NCI-H446 treated with DMSO at 0.1 percent for 48 hours (cell line): ENCODE results near the gene CTBP2.
"Not testable (repeated sequence)": the region's sequence is repeated elsewhere in the genome, so short reads cannot be mapped to it uniquely, and the experiment has no call there.

ENCODE experiments used
- DNase-seq: peaks from one replicate; lab custom pipeline; 2025; lab: John Stamatoyannopoulos, UW

The CTBP2 gene

DNA sequence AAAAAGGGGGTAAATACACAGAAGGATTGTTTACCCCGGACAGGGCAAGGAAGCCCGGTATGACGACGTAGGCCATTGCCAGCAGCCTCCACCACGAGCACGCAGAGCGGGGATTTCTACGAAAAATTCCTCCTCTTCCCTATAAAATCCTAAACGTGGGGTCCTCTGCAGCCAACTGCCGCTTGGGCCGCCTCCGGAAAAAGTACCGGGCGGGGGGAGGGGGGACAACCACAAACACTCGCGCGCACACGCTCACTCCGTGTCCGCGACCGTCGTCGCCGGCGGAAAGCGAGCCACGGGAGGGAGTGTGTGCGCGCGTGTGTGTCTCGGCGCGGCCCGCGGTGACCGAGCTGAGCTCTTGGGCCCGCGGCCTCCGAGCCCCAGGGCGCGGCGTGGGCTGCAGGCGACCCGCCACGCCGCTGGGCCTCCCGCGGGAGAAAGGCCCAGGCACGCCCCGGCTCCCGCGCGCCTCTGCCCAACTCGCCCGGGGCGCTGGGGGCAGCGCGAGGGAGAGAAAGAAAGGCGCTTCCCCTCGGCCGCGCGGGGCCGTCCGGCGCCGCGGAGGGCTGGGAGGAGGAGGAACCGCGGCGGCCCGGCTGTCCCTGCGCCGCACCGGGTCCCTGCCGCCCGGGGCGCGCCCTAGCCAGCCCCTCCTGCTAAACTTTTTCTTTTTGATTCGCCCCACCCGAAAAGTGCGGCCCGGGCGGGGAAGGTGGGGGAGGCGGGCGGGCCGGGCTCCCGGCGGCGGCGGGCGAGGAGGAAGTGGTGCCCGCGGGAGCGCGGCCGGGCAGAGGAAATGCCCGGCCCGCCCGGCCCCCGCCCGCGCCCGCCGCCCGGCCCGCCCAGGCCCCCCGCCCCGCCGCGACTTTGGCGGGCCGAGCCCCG is 1.5 kb downstream of the CTBP2 start:
- no peak for DNase-seq

DNA sequence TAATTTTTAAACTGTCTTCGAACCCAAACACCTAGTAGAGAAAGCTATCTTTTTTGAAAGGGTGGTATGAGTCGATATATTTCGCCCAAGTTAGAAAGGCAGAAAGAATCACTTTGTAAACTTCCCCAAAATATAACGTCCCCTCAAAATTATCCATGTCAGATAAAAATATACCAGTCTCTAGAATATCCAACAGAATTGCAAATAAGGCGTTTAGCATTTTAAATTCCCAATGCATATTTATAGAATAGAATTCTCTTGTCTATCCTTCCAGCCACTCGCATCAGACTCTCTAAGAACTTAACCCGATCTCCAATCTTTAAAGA is 2.1 kb downstream of the CTBP2 start:
- DNase-seq: no peak

DNA sequence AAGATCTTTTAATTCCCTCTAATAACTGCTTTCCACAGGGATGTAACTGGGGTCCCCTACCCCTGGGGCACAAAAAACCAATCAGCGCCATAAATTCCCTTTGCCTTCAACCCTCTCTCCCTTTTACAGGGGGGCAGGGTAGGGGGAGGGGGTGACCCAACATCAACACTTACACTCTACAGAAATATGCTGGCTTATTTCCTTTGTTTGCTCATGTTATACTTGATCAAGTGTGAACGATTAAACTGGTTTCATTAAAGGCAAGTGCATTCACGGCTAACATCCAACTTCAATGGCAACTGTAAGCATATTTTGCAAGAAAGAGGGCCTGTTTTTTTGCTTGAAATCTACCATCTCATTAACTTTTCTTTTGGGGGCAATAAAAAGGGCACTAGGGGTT is 2.9 kb downstream of the CTBP2 start:
- no peak for DNase-seq

DNA sequence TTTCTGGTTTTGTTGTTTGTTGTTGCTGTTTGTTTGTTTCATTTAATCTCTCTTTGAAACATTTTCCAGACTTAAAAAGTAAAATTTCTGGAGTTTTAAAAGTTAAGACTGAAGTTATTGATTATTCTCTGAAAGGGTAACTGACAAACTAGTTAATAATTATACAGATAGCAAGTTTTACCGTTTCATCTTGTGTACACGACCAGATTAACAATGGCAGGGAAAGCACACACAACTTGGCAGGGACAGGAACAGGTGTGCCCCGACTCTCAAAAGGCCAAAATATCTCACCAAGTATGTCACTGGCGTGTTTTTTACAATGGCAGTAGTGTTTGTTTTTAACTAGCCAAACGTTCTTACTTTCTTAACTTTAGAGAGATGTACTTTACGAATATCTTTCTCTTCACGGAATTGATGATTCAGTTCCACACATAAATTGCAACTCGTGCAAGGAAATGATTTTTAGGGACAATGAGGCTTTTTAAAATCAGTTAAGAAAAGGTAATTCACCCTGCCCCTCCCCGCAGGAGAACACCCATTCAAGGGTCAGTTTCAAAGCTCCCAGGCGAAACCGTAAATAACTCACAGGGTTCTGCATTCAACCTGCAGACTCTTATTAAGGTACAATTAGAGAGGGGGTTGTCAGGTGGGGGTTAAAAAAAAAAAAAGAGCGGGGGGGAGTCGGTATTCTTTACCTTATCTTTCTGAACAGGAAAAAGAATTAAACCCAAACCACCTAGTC is 3.5 kb downstream of the CTBP2 start:
- DNase-seq: no peak

DNA sequence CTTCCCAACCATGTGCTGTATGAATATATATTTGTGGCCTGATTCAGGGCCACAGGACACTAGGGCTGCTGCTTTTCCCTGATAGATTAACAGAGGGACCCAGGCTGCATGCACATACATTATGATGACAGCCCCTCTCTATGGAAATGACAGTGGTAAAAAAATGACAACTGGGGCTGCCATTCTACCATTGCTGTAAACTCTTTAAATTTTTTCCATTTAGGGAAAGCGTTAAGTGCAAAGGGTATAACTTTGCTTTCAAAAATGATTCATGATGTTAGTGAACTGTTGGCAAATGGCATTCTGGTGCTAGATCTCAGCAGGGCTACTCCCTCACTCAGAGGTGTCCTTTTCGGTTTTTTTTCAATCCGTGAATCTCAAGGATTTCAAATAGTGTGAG is 4.2 kb downstream of the CTBP2 start:
- DNase-seq: no peak

DNA sequence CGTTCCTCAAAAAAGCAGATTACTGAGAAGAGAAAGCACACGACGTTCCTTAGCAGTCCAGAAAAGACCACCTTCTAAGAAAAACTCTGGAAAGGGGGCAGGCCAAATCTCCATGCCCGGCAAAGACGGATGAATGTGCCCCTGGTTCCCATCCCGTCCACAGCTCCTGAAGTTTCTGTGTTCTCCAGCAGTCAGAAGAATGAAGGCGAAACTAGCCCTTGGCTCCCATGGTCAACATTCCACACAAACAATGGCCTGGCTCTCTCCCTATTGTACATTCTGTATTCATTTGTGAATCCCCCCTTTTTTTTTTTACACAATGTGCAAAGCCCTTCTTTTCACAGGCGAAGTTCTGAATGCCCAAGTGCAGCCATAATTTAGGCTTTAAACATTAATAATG is 5.3 kb downstream of the CTBP2 start:
- no peak for DNase-seq

DNA sequence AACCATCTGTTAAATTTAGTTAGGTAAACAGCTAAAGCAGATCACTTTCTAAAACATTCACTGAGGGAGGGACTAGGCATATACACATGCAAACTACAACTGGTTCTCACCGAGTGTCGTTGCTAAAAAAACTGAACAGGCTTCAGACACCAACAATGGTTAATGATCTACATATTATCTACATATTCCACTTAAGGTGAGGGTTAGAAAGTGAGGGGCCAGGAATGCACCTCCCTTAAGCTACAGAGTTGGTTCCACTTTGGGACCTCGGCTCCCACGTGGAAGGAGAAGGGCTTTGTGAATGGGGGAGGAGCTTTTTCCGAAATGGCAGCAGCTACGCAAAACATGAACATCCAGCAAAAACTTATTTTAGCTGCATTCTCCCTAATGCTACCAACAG is 5.8 kb downstream of the CTBP2 start:
- DNase-seq: no peak

DNA sequence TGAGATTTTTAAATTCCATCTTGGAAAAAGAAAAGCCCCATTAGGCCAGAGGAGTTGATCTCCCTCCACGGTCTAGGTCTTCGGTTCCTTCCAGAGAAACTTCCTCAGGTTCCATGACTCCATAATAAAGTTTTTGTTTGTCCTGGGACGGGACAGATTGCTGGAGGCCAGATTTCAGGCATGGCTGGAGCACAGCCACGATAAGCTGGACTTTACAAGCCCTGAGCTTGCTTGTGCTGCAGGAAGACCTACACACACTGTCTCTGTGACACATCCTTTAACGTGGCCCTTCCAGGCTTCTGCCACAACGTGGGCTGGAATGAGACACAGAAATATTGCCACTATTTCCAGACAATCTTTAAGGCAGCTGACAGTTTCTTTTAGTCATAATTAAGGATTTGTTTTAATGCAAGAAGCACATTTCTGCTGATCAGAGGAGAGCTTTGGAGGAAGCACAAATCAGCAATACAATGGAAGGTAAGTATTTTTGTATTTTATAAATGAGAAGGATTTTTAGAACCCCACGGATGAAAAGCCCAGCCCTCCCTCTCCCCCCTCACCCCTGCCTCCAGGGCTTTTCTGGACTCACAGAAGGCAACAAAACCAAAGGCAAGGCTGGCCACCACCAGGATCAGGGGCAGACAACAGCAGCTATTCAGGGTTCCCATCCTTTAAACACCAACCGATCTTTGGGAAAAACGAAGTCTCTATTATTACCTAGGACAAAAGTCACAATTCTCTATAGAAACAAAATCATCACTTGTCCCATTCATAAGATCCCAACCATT is 6.5 kb downstream of the CTBP2 start:
- DNase-seq: no peak

DNA sequence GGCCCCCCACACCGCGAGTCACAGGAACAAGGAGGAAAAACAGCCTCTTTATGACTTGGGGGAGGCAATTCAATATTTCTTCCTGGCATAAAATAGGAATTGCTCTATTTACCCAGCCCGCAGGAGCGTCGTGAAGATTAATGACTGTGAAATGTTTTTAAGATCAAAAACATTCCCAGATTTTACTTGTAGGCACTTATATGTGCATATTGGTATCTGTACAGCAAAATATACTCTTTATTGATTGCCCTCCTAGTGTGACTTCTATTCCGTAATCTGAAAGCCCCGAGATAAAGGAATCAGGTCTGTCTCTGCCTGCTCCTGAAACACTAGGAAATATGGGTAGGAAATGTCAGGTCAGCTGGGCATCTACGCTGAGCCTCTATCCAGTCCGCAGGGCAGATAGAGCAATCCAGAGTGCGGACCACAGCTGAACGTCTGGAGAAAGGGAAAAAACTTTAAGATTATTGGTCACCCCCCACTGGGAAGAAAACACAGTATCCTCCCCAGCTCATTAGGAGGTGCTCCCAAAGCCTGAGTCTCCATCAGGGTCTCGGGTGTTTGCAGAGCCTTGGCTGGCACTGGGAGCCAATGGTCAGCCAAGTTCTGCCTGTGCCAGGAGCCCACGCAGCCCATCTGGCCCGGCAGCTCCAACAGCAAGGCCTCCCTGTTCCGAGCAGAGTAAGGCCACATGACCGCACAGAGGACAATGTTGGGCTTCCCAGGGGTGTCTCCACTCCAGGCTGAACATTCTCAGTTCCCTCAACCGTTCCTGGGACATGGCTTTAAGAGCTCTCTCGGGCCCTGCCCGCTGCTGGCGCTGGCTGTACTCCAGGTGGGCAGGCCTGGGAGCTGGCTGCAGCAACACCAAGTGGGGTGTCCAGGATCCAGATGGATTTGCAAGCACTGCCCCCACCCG is 7.7 kb downstream of the CTBP2 start:
- DNase-seq: no peak

DNA sequence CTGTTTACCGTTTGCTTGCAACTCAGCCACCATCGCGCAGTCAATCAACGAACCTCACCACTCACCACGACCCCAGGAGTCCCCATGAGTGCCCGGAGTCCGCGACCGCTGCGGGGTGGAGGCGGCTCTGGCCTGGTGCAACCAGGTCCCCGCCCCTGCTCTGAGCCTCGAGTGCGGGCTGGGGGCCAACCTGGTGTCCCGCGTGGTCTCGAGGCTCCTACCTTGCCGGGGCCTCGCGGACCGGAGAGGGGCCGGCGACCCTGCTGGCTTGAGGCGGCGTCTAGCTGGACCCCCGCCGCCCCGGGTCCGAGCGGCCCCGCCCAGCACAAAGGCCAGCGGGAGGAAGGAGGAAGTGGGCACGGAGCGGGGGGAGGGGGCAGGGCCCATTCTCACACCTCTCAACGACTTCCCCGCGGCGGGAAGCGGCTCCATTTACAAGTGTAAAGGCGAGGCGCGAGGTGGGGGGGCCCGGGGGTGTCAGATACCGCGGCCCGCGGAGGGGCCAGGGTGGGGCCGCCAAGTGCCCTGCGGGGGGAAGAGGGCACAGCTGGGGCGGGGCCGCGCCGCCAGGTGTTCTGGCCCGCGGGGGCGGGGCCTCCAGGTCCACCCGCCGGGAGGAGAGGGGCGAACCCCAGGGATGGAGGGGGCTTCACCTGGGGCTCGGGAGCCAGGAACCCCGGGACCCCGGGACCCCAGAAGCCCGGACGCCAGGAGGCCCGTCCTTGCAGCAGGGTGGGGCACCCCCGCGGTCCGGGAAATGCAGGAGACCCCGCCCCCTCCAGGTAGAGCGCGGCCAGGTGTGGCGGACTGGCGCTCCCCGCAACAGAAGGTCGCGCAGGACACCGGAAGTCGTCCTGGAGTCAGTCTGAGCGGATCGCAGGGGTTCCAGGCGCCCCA is 8.6 kb downstream of the CTBP2 start:
- DNase-seq: no peak

DNA sequence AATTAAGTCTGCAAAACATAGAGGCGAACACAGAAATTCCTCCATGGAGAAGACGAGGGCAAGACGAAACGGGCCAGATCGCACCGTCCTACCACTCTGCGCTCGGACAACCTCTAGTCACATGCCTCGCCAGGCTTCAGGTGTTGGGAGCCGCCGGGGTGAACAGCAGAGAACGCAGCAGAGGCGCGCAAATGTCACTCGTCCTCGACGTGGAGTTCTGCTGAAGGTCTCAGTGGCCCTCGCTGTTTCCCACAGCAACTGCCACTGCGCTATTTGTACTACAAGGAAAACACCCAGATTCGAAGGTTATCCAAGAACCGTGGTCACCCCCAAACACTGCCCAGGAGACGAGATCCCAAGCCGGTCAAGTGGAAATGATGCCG is 9.2 kb downstream of the CTBP2 start:
- DNase-seq: no peak

DNA sequence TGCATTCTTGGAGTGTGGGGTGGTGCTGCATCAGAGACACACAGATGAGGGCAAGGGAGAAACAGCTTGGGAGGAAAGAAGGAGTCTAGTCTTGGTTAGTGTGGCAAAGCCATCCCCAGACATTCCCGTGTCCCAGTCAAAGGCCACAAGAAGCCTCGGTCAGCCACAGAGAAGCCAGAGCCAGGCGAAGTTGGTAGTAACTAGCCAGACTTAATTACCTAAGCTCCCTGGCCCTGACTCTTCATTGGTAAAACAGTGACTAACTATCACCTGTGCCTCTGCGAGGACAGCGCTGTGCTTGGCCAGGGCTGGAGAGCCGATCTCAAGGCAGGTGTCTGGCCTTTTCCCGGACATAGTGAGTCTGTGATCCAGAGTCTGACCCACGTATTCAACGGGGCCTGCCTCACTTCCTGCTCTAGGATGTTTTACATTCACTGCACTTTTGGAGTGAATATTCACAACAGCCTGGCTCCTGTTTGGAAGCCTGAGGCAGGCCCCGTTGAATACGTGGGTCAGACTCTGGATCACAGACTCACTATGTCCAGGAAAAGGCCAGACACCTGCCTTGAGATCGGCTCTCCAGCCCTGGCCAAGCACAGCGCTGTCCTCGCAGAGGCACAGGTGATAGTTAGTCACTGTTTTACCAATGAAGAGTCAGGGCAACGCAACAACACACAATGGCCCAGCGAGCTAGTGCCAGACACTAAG is 9.8 kb downstream of the CTBP2 start:
- DNase-seq: not testable (repeated sequence)

DNA sequence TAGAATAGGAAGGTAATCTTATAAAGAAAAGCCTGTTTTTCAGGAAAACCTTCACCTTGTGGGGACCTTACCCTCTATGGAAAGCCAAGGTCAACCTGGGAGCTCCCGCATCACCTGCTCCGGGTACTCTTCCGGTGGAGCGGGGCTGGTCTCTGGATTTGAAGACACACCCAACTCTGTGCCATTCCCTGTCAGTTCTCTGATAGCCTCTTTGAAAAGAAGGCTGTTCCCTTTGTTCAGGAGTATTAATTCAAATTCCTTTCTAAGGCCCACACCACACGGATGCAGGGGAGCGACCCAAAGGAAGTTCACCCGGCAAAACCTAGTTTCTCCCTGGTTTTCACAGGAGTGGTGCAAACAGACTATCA is 10.7 kb downstream of the CTBP2 start:
- DNase-seq: no peak

DNA sequence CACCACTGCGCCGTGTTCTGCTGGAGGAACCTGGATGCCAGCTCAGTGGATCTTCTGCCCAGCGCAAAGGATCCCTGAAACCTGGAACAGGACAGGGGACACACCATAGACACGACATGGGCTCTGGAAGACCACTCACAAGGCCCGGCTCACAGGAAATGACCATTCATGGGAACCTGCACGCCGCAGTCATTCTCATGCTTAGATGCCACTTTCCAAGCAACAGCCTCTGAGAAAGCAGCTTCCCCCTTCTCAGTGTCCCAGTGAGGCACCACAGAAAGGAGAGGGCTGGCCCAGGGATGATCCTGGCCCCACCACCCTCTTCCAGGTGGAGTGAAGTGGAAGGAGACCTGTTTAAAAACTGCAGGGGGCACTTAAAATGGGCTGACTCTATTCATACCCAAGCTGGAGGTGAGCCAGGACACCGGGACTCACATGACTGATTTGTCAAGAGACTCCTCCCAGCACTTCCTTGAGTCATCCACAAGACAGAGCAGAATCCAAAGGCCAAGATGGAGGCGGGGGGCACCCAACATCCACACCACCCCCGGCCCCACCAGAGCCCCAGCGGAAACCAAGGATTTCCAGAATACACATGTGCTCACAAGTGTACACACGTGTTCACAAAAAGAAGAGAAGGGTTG is 11.2 kb downstream of the CTBP2 start:
- DNase-seq: no peak

DNA sequence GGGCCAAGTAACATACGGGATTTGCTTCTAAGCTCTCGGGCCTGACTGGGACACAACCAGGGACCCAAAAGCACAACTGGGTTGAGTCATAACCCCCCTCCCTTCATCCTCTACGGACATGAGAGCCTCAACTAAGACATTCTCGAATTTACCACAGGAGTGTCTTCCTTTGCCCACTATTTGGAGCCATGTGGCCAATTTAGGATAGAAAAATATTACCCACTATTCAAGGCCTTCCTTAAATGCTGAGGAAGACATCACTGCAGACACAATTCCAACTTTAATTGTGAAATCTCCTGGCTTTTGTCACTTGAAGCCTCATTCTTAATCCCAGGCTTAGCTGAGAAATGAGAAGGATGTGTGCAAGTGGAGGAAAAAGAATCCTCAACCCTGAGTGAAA is 11.8 kb downstream of the CTBP2 start:
- no peak for DNase-seq

DNA sequence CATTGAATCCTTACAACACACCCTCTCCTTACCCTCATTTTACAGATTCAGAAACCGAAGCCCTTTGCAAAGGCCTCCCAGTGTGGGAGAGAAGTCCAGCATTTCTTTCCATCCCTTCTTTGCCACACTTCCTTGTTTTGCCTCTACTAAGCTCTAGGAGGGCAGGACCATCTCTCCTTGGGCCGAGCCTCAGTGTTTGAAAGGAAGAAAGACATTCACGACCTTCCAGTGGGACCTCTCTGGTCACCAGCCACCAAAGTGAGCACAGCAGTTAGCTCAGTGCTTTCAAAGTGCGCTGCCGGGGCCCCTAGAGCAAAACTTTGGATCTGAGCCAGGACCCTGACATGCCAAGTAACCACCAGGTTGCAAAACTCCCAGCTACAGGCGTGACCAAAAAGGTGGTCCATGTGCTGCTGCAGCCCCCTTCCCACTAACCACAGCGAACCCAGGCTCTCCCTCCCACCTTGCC is 12.4 kb downstream of the CTBP2 start:
- no peak for DNase-seq

DNA sequence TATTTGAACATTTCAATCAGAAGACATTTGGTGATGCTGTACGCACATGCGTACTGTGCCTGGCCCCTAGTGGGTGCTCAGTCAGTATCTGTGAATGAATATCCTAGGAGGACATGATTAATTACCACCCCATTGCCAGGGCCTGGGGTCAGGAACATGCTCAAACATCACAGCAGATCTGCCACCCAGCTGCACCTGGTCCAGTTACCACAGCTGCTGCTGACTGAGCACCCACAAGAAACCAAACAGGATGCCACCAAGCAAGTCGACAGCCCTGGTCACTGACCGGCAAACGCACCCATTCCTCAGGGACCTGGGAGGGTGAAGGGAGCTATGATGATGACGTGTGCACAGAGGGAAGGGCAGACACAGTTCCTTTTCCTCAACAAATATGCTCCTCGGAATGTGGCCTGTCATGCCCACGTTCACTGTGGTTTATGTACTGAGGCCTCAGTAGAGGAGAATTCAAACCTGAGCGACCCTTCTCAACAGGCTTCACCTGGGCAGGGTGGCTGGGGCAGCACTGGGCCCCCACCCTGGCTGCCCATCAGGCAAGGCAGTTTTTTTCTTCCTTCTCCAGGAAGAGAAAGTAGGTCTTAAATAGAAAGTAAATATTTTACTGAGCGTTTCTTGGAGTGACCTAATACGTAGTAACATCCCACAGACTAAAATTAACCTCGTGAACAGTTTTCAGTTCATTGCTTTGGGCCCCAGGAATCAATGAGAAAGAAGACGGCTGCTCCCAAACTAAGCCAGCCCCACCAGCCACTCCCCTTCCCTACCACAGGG is 13.4 kb downstream of the CTBP2 start:
- DNase-seq: no peak

DNA sequence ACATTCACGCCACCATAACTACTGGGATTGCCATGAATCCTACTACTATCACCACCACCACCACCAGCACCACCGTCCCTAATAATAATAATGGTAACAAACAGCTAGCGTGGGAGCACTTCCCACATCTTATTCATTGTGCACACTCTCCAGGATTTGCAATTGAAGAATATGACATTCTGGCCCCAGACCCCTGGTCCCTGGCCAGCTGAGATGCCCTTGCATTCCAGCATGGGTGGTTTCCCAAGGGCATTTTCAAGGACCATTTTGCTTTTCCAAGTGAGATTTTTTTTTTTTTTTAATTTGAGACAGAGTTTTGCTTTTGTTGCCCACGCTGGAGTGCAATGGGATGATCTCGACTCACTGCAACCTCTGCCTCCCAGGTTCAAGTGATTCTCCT is 14.7 kb downstream of the CTBP2 start:
- DNase-seq: no peak
